WI38 (cell line): ENCODE measurements around the gene NR0B2.
"Not testable (repeated sequence)": the region's sequence is repeated elsewhere in the genome, so short reads cannot be mapped to it uniquely, and the experiment has no call there.

Experiments used
- H3K4me3 ChIP-seq: 2 replicates; pipeline ENCODE4 v1.5.1; 2011; ENCODE audit warnings: low read depth, mild to moderate bottlenecking, control low read depth, low read length
- TF ChIP-seq, protein P1 (sequence below): IDR thresholded peaks from 2 replicates; pipeline ENCODE4 v1.5.1; 2012; ENCODE audit warnings: low read depth, mild to moderate bottlenecking, control low read depth, low read length

NR0B2 gene

GRCh38 chr1:26888231-26888630 is 25.5 kb downstream of the NR0B2 start:
- TF ChIP-seq, protein P1, sequence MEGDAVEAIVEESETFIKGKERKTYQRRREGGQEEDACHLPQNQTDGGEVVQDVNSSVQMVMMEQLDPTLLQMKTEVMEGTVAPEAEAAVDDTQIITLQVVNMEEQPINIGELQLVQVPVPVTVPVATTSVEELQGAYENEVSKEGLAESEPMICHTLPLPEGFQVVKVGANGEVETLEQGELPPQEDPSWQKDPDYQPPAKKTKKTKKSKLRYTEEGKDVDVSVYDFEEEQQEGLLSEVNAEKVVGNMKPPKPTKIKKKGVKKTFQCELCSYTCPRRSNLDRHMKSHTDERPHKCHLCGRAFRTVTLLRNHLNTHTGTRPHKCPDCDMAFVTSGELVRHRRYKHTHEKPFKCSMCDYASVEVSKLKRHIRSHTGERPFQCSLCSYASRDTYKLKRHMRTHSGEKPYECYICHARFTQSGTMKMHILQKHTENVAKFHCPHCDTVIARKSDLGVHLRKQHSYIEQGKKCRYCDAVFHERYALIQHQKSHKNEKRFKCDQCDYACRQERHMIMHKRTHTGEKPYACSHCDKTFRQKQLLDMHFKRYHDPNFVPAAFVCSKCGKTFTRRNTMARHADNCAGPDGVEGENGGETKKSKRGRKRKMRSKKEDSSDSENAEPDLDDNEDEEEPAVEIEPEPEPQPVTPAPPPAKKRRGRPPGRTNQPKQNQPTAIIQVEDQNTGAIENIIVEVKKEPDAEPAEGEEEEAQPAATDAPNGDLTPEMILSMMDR: no peak
- H3K4me3 ChIP-seq: no peak overlapping the region

- TF ChIP-seq, protein P1: peak; percentile 50
- H3K4me3 ChIP-seq: no peak overlapping the region
Observed at GRCh38 chr1:26887125-26887524, 26.6 kb downstream of the NR0B2 start.

DNA sequence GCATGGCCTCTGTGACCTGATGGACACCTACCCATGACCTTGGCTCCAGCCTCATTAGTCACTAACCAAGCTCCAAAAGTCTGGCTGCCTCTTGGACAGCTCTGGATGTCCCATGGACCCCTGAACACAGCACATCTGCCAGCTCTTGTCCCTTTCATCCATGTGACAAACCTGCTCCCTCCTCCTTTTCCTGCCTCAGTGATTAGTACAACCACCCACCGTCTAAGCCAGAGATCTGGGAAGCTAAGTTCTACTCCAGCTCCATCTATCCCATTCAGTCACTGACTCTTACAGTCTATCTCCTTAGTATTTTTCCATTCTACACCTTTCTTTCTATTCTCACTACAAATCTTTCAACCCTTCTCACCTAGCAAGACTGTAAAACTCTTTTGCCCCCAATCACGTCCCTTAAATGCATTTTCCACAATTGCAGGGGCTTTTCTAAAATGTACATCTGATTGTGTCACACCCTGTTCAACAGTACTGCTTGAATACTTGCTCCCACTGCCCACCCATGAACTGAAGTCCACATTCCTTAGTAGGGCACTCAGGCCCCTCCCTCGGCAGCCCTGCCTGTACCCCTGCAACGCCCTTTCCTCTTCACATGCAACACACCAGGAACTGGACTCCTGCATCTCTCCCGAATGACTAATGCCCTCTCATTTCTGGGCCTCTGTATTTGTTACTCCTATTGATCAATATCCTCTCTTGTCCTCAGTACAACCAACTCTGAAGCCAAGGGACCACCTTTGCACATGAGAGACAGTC is 30.9 kb downstream of the NR0B2 start:
- TF ChIP-seq, protein P1: no peak
- H3K4me3 ChIP-seq: no peak overlapping the region

- H3K4me3 ChIP-seq: not testable (repeated sequence)
Observed at GRCh38 chr1:26881611-26882010, 32.2 kb downstream of the NR0B2 start.

DNA sequence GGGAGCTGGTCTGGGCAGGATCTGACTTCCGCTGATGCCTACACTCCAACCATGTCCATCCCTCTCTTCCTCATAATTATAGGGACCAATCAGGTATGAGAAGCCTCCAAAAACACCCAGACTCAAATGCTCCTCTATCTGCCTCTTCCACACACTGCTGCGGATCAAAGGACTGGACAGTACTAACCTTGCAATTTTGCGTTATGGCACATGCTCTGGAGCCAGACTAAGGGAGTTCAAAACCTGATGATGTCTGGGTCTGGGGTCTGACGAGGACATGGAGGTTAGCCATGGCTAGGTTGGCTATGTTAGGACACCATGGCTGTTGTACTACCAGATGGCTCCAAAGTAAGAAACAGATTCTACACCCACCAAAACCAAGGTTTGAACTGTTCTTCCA is 34.0 kb downstream of the NR0B2 start:
- no peak overlapping the region for H3K4me3 ChIP-seq
- TF ChIP-seq, protein P1: no peak

- H3K4me3 ChIP-seq: no peak overlapping the region
- TF ChIP-seq, protein P1: no peak
Observed at GRCh38 chr1:26877326-26877725, 36.4 kb downstream of the NR0B2 start.

- H3K4me3 ChIP-seq: no peak overlapping the region
Observed at GRCh38 chr1:26874896-26875295, 38.9 kb downstream of the NR0B2 start.

GRCh38 chr1:26873097-26873496 is 40.7 kb downstream of the NR0B2 start:
- H3K4me3 ChIP-seq: not testable (repeated sequence)

More at GRCh38 chr1:26874896-26875295, 38.9 kb downstream of the NR0B2 start:
- TF ChIP-seq, protein P1: no peak
